HG03108 (cell line): ENCODE results near the gene ANXA1.
A peak's percentile ranks its signal among the peaks of the same experiment; 100 is the strongest.

Experiments used
- ATAC-seq: cut with Tn5 transposase; IDR thresholded peaks from one replicate; pipeline ENCODE4 v1.9.1; 2021; ENCODE audit warnings: moderate library complexity; ENCODE audit not compliant: unreplicated experiment

Gene ANXA1

DNA sequence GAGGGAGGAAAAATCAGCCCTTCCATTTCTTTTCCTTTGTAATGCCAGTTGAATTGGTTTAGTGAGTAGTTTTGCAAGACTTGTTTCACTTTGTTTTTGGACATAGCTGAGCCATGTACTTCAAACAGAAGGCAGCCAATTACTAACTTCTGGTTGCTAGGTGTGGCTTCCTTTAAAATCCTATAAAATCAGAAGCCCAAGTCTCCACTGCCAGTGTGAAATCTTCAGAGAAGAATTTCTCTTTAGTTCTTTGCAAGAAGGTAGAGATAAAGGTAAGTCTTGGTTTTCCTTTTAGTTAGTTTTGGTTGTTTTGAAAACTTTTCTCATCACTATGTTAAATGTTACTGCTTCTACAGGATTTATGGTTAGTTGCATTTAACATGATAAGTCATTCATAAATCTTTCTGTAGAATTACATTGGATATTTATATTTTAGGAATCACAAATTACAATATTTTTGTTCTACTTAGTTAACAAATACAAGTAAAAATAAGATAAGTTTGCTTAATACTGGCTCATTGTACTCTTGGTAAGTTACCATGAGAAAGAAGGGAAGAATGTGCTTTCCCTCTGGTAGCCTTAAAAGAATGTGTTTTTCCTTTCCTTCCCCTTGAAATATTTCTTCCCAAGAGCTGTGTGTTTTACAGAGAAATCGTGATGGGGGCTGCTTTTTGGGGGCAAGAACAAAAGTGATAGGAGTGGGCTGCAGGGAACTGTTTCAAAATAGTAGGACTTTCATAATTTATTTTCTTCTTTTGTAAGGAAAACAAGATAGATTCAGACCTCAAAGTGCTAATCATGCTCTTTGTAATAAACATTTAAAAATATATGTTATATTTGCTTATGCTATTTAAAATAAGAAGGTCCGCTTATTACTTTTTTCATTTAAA is at the start of gene ANXA1:
Gene ANXA1 (plus strand): TSS at position 213 of the 890 bp plus-strand sequence. CDS start 6,671 bp downstream, outside the sequence.
- no peak for ATAC-seq

DNA sequence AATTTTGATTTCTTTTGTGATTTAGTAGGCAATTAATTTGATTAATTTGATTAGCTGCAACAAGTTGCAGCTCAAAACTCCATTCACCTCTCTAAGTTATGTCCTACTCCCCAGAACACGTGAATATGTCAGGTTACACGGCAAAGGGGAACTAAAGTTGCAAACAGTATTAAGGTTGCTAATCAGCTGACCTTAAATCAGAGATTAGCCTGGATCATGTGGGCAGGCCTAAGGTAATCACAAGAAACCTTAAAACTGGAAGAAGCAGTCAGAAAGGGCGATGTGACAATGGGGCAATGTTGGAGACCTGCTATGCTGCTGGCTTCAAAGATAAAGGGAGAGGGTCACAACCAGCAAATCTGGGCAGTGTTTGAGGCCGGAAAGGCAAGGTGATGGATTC is 47.3 kb upstream of the ANXA1 start:
- no peak for ATAC-seq

DNA sequence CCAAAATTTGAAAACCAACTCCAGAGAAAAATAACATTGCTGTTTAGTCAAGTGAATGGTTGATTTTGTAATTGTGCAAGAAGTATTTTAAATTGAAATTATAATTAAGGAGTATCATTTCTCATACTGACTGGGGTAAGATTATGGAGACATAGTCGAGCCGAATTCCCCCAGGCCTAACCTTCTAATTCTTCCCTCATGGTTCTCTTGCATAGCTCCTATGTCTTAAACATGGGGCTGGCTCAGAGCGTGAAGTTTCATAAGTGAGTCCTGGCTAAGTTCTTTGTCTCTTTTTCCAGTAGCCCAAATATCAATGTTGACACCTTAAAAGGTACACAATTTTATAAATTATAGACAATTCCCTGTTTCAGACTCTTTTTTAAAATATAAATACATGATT is 46.7 kb upstream of the ANXA1 start:
- ATAC-seq: no peak

- peak; percentile 69 for ATAC-seq
Measured at GRCh38 chr9:73107489-73108069, 44.1 kb upstream of the ANXA1 start.

DNA sequence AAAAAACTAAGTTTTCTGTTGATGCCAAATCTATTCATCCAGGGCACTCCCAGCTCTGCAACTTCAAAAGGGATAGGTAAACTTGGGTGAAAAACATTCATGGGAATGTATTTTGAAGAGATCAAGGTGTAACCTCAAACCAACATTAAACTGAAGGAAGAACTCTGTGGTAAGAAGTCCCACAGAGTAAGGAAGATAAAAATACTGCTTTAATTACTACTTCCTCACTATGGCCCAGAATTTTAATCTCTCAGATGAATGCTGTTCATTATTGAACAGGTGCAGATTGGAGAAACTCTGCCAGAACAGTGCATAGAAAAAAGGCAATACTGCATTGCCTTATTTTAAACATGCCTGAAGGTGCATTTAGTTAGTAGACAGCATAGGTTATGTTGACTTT is 37.6 kb upstream of the ANXA1 start:
- no peak for ATAC-seq

- no peak for ATAC-seq
Measured at GRCh38 chr9:73114958-73115357, 36.7 kb upstream of the ANXA1 start.

DNA sequence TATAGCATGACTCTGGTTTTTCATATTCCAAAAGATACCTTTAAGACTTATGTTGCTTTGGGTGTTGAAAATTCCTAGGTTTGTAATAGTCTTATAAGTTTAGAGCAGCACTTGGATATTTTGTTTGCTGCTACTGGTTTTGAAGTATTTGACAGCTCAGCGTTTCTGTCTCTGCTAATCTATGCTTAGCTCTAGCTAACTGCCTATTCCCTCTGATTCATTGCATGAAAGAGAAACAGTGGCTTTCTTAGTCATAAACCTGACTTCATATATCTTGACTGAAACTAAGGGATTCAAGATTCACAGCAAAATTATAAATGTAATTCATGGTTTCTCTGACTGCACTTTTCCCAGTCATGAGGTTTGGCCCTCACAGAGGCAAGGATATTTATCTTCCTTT is 35.6 kb upstream of the ANXA1 start:
- ATAC-seq: no peak

- ATAC-seq: no peak
Measured at GRCh38 chr9:73116880-73117279, 34.8 kb upstream of the ANXA1 start.

DNA sequence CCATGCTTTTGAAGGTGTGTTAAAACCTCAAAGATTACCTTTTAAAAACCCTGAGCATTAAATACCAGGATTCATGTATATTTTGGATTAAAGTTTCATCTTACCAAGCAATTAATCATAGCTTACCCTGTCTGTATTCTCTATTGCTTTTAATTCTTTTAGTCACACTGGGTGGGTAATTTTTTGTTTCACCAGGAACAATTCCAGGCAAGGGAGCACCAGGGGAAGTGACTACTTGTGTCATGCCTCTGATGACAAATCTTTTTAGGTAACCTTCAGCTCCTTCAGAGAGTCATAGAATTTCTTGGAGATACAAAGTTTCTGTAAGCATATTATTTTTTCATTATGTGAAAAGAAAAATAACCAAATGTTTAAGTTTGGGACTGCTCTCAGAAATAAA is 33.4 kb upstream of the ANXA1 start:
- no peak for ATAC-seq

DNA sequence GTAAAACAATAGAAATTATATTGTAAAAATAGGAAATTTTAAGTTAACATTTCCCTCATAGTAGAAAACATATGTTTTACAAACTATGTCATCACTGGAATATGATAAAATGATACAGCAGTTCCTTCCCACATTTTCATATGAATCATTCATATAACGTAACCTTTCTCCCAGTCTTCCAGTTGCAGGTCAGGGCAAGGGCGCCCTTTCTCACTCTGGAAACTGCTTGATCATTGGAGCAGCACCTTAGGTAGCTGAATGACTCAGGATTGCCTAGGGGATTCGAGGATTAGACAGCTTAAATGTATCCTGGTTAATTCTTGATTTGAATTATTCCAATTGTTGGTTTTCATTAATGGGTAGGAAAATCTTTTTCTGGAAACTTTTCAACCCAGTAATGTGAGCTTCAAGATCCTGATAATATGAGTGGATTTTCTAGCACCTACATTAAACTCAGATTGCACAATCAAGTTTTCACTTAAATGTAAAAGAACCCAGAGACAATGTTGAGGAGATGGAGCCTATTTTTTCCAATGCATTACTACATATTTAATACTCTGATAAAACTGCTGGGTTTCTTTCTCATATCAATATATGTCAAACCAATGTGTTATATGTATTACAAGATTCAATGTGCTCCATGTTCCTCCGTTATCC is 32.6 kb upstream of the ANXA1 start:
- no peak for ATAC-seq

DNA sequence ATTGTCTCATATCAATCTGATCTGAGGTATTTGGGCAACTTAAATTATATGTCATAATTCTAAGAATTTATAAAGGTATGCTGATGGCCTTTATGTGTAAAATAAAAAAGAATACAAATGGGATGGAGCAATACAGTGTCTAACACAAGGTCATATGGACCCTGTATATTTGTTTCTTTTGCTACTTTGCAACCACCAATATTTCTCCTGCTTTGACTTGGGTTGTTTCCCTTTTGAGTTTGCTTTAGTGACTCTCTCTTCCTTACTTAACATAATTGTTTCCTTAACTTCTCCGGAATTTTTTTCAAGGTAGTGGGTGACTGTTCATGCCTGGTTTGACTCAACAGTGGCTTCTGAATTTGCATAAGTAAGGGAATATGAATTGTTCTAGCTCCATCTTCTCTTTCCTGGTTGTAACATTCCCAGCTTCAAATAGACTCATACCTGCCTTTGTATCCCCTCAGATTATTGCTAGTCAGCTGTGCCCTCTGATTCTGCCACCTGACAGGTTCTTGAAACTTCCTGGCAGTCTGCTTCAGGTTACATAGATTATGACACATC is 30.2 kb upstream of the ANXA1 start:
- ATAC-seq: no peak

GRCh38 chr9:73125651-73126050 is 26.0 kb upstream of the ANXA1 start:
- no peak for ATAC-seq

- no peak for ATAC-seq
Measured at GRCh38 chr9:73129941-73130685, 21.6 kb upstream of the ANXA1 start.

- no peak for ATAC-seq
Measured at GRCh38 chr9:73131461-73131860, 20.2 kb upstream of the ANXA1 start.

- ATAC-seq: peak; percentile 92
Measured at GRCh38 chr9:73132034-73132776, 19.5 kb upstream of the ANXA1 start.

DNA sequence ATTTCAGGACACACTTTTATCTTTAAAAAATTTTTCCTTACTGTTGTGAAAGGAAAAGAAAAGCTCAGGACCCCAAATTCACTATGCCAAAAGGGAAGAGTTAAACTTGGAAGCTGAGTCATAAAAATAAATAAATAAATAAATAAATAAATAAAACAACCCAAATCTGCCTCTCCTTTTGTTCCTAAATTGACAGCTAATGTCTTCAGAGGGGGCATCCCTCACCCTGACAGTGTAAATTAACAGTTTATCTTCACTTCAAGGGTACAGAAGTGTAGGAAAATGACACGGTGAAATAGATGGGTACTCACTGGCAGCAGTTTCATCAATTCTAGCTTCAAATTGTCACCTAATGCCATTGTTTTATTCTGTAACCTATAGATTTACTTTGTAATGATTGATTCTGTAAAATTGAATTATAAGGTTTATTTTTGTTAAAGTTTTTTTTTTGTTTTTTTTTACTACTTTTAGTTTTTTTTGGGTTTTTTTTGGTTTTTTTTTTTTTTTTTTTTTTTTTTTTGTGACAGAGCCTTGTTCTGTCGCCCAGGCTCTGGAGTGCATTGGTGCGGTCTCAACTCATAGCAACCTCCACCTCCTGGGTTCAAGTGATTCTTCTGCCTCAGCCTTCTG is 18.5 kb upstream of the ANXA1 start:
- ATAC-seq: no peak

- peak; percentile 53 for ATAC-seq
Measured at GRCh38 chr9:73133921-73134407, 17.7 kb upstream of the ANXA1 start.

DNA sequence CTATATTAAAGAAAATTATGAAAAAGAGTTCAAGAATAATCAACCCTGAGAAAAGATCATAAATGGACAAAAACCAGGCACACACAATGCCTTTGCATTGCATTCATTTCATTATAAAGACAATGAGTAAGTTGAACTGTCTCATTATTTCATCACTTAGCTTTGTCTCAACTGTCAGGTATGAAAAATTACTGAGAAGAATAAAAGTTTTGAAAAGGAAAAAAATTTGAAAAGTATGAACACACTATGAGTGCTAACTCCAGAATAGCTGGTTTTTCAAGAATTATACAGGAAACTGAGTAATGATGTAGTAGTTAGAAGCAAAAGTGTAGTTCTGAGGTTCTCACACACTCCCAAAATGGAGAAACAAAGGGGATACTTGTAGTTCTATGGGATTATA is 16.3 kb upstream of the ANXA1 start:
- no peak for ATAC-seq

GRCh38 chr9:73137286-73137899 is 14.3 kb upstream of the ANXA1 start:
- no peak for ATAC-seq
